DND-41 (cell line): ENCODE measurements around the gene ADAMTS19.

Experiments
- ATAC-seq: fragments of 200-7000 bp; cut with Tn5 transposase; 3 replicates; pipeline ENCODE4 v1.9.1; 2021; ENCODE audit warnings: low read depth; ENCODE audit not compliant: insufficient read depth
- DNase-seq: peaks from one replicate; pipeline ENCODE4 v3.0.0-alpha.2; 2020
- H2AFZ ChIP-seq: 2 replicates; pipeline ENCODE4 v1.6.0; 2012; ENCODE audit warnings: low read depth, low read length
- H3K27ac ChIP-seq: 2 replicates; pipeline ENCODE4 v1.5.1; 2012; ENCODE audit warnings: low read length, inconsistent platforms
- H3K27me3 ChIP-seq: fragments of 200-600 bp; sonication (generic); 2 replicates; pipeline ENCODE4 v1.6.0; 2012; ENCODE audit warnings: low read length, mild to moderate bottlenecking, inconsistent platforms; ENCODE audit not compliant: insufficient read depth, poor library complexity
- H3K36me3 ChIP-seq: 2 replicates; pipeline ENCODE4 v1.5.1; 2012; ENCODE audit warnings: low read length, inconsistent platforms; ENCODE audit not compliant: insufficient read depth
- H3K4me1 ChIP-seq: 2 replicates; pipeline ENCODE4 v1.5.1; 2012; ENCODE audit warnings: mild to moderate bottlenecking, low read length; ENCODE audit not compliant: insufficient read depth
- H3K4me2 ChIP-seq: 2 replicates; pipeline ENCODE4 v1.6.0; 2012; ENCODE audit warnings: mild to moderate bottlenecking, moderate library complexity, low read length, inconsistent platforms; ENCODE audit not compliant: insufficient read depth
- H3K4me3 ChIP-seq, 2 experiments: fragments of 200-600 bp in 1 of 2; shearing (Covaris generic) in 1 of 2; 2 replicates each; pipeline ENCODE4 v1.5.1; 2012 to 2016; ENCODE audit warnings: inconsistent platforms in 2 of 2, low read length in 2 of 2, mild to moderate bottlenecking in 2 of 2, low read depth in 1 of 2, moderate library complexity in 1 of 2
- H3K79me2 ChIP-seq: 2 replicates; pipeline ENCODE4 v1.6.0; 2012; ENCODE audit warnings: low read length, inconsistent platforms; ENCODE audit not compliant: insufficient read depth
- H3K9ac ChIP-seq: 2 replicates; pipeline ENCODE4 v1.6.0; 2012; ENCODE audit warnings: low read depth, mild to moderate bottlenecking, inconsistent platforms, low read length, moderate library complexity
- H3K9me3 ChIP-seq: 2 replicates; pipeline ENCODE4 v1.5.1; 2012; ENCODE audit warnings: low read length, moderate library complexity, mild to moderate bottlenecking, inconsistent platforms; ENCODE audit not compliant: insufficient read depth, severe bottlenecking
- H4K20me1 ChIP-seq: 2 replicates; pipeline ENCODE4 v1.6.0; 2012; ENCODE audit warnings: low read length; ENCODE audit not compliant: insufficient read depth
- EZH2 ChIP-seq: IDR thresholded peaks from 3 replicates; pipeline ENCODE4 v1.6.1; 2012; ENCODE audit warnings: borderline replicate concordance, low read depth, mild to moderate bottlenecking, moderate library complexity, low read length, inconsistent platforms; ENCODE audit not compliant: severe bottlenecking
- TF ChIP-seq, protein P1 (sequence below): IDR thresholded peaks from 2 replicates; pipeline ENCODE4 v1.5.1; 2012; ENCODE audit warnings: borderline replicate concordance, low read length, moderate library complexity, mild to moderate bottlenecking; ENCODE audit not compliant: poor library complexity, severe bottlenecking; ENCODE audit errors: extremely low read depth

Gene ADAMTS19, protein sequence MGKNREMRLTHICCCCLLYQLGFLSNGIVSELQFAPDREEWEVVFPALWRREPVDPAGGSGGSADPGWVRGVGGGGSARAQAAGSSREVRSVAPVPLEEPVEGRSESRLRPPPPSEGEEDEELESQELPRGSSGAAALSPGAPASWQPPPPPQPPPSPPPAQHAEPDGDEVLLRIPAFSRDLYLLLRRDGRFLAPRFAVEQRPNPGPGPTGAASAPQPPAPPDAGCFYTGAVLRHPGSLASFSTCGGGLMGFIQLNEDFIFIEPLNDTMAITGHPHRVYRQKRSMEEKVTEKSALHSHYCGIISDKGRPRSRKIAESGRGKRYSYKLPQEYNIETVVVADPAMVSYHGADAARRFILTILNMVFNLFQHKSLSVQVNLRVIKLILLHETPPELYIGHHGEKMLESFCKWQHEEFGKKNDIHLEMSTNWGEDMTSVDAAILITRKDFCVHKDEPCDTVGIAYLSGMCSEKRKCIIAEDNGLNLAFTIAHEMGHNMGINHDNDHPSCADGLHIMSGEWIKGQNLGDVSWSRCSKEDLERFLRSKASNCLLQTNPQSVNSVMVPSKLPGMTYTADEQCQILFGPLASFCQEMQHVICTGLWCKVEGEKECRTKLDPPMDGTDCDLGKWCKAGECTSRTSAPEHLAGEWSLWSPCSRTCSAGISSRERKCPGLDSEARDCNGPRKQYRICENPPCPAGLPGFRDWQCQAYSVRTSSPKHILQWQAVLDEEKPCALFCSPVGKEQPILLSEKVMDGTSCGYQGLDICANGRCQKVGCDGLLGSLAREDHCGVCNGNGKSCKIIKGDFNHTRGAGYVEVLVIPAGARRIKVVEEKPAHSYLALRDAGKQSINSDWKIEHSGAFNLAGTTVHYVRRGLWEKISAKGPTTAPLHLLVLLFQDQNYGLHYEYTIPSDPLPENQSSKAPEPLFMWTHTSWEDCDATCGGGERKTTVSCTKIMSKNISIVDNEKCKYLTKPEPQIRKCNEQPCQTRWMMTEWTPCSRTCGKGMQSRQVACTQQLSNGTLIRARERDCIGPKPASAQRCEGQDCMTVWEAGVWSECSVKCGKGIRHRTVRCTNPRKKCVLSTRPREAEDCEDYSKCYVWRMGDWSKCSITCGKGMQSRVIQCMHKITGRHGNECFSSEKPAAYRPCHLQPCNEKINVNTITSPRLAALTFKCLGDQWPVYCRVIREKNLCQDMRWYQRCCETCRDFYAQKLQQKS

DNA sequence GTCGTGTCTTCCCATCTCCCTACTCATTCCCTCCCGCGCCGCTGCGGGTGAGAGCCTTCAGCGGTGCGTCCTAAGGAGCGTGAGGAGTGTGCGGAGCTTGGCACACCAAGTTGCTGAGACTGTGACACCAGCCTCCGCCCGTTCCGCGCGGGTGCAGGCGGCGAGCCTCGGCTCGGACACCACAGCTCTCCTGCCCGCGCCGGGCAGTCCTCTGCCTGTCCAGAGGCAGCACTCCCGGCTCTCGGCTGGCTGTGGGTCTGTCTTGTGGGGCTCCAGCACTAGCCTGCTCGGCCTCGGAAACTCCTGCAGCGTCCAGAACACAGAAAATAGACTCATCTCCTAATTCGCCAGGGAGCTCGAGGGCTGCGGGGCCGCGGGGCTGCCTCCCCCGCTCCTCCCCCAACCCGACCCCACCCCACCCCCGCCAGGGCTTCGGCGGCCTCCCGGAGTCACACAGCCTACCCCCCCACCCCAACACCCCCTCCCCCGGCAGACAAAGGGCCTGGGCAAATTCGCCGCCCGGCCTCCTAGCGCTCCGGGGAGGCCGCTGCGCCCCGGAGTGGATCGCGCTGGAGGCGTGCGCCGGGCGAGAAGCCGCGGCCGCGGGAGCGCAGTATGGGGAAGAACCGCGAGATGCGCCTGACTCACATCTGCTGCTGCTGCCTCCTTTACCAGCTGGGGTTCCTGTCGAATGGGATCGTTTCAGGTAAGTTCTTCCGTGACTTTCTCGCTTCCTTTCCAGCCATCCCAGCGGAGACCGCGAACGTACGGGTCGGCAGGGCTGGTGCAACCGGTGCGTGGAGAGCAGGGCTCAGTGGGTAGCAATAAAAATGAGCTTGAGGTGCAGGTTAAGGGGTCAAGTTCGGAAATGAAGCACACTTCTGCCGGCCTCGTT lies at the start of gene ADAMTS19:
ADAMTS19 (plus strand) TSS at position 522 of the 895 bp plus-strand sequence; CDS start at position 616, 94 bp downstream.
- Histone ChIP-seq H2AFZ (no peak within 1 kb of the TSS), H3K9ac (no peak within 1 kb of the TSS), H3K36me3 (no peaks in the 10 kb centered on the region), H3K4me3 (no peak within 1 kb of the TSS), H3K4me2 (no peak within 1 kb of the TSS), H4K20me1 (no peaks in the 10 kb centered on the region), H3K9me3 (no peaks in the 10 kb centered on the region), H3K4me1 (no peaks in the 10 kb centered on the region), H3K79me2 (no peaks in the 10 kb centered on the region), H3K27me3 (no peaks in the 10 kb centered on the region), H3K27ac (no peak within 1 kb of the TSS)
- ATAC-seq = no peak
- no peak for DNase-seq
- no peak for TF ChIP-seq EZH2
- TF ChIP-seq, protein P1, sequence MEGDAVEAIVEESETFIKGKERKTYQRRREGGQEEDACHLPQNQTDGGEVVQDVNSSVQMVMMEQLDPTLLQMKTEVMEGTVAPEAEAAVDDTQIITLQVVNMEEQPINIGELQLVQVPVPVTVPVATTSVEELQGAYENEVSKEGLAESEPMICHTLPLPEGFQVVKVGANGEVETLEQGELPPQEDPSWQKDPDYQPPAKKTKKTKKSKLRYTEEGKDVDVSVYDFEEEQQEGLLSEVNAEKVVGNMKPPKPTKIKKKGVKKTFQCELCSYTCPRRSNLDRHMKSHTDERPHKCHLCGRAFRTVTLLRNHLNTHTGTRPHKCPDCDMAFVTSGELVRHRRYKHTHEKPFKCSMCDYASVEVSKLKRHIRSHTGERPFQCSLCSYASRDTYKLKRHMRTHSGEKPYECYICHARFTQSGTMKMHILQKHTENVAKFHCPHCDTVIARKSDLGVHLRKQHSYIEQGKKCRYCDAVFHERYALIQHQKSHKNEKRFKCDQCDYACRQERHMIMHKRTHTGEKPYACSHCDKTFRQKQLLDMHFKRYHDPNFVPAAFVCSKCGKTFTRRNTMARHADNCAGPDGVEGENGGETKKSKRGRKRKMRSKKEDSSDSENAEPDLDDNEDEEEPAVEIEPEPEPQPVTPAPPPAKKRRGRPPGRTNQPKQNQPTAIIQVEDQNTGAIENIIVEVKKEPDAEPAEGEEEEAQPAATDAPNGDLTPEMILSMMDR = no peak

- Histone ChIP-seq H3K79me2 (no peaks in the 10 kb centered on the region), H3K4me2 (no peak overlapping the region), H3K4me1 (no peaks in the 10 kb centered on the region), H3K27ac (no peak overlapping the region), H3K27me3 (no peaks in the 10 kb centered on the region), H4K20me1 (no peaks in the 10 kb centered on the region), H3K9ac (no peak overlapping the region), H3K4me3 (no peak overlapping the region), H3K9me3 (no peaks in the 10 kb centered on the region), H2AFZ (no peak overlapping the region), H3K36me3 (no peaks in the 10 kb centered on the region)
- no peak for TF ChIP-seq EZH2
- TF ChIP-seq, protein P1 = no peak
- DNase-seq (no peak), ATAC-seq (no peak)
Measured at GRCh38 chr5:129410488-129410887, 49.6 kb upstream of the ADAMTS19 start.

- ATAC-seq (no peak), DNase-seq (no peak)
- Histone ChIP-seq H2AFZ (no peak overlapping the region), H3K79me2 (no peaks in the 10 kb centered on the region), H4K20me1 (no peaks in the 10 kb centered on the region), H3K4me2 (no peak overlapping the region), H3K9ac (no peak overlapping the region), H3K4me3 (no peak overlapping the region), H3K9me3 (no peaks in the 10 kb centered on the region), H3K4me1 (no peaks in the 10 kb centered on the region), H3K27me3 (no peaks in the 10 kb centered on the region), H3K27ac (no peak overlapping the region), H3K36me3 (no peaks in the 10 kb centered on the region)
- TF ChIP-seq, protein P1 = no peak
- TF ChIP-seq EZH2 = no peak
Measured at GRCh38 chr5:129412721-129413120, 47.4 kb upstream of the ADAMTS19 start.
